Forelimb muscle (tissue), 1 donor: ENCODE data around the gene LGSN. TPM values are rescaled to one million over a fixed set of nuclear protein-coding genes. Genes with fewer than 3 reads are reported as not detected.
"Not testable (repeated sequence)": the region's sequence is repeated elsewhere in the genome, so short reads cannot be mapped to it uniquely, and the experiment has no call there.

Experiments used
- DNase-seq: peaks from one replicate; pipeline ENCODE4 v3.0.0-alpha.2; 2013; ENCODE audit warnings: low read depth
- polyA plus RNA-seq: library from polyadenylated mRNA; unstranded; fragments of 120-200 nt; gene quantifications from one replicate; pipeline ENCODE4 v1.2.1, GENCODE V29; 2013; ENCODE audit not compliant: insufficient read length

The LGSN gene, protein sequence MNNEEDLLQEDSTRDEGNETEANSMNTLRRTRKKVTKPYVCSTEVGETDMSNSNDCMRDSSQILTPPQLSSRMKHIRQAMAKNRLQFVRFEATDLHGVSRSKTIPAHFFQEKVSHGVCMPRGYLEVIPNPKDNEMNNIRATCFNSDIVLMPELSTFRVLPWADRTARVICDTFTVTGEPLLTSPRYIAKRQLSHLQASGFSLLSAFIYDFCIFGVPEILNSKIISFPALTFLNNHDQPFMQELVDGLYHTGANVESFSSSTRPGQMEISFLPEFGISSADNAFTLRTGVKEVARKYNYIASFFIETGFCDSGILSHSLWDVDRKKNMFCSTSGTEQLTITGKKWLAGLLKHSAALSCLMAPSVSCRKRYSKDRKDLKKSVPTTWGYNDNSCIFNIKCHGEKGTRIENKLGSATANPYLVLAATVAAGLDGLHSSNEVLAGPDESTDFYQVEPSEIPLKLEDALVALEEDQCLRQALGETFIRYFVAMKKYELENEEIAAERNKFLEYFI
- polyA plus RNA-seq = not detected

GRCh38 chr6:63319939-63320338, at the start of gene LGSN:
LGSN (minus strand) TSS chr6:63319983; CDS start chr6:63319943, 40 bp downstream.
- no peak for DNase-seq

- no peak for DNase-seq
These were observed 48.6 kb upstream of the LGSN start for GRCh38 chr6:63368347-63368746.

- not testable (repeated sequence) for DNase-seq
These were observed 42.8 kb upstream of the LGSN start for GRCh38 chr6:63362500-63363120.

GRCh38 chr6:63357384-63357783, 37.6 kb upstream of the LGSN start:
- DNase-seq = not testable (repeated sequence)

GRCh38 chr6:63355632-63356031, 35.8 kb upstream of the LGSN start:
- DNase-seq = no peak

- DNase-seq = no peak
These were observed 33.5 kb upstream of the LGSN start for GRCh38 chr6:63353286-63353630.

DNA sequence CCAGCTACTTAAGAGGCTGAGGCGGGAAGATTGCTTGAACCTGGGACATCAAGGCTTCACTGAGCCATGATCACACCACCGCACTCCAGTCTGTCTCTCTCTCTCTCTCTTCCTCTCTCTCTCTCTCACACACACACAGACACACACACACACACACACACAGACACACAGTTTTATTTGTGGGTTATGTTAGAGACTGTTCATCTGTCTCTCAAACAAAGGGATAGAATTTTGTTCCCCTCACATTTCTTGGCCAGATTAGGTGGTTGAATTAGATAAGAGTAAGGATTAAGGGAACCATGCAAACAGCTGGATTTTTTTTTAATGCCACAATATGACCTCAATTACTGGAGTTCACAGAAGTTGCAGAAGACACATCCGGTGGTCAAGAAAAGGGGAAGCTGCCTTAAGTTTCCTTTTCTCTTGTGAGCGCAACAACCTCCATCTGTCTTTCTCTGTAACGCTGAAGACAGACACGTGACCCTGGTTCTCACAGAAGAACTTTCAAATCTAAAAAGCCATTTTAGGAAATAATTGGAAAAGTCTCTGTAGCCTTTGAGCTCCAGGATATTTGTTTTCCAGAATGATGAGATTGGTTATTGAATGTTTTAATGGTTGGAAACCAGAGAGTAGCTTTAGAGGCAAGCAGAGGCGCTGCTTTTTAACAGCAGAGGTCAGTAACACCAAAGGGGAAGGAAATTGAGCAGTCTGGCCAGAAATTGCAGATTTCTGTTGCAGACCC, 32.9 kb upstream of the LGSN start:
- peak; percentile 45 for DNase-seq

DNA sequence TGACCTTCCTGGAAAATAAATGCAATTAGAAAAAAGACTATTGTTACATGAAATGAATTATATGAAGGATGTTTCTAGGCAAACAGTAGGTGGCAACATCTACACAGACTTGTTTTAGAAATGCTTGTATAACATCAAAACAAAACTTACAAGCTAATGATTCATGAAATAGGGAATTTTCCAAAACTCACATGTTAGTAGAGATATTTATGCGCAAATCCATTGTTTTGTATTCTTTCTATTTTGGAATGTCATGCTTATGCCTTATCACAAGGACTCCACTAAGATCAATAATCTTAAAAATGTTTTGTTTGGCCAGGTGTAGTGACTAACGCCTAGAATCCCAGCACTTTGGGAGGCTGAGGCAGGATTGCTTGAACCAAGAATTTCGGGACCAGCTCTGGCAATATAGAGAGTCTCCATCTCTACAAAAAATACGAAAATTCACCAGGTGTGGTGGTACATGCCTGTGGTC, 32.3 kb upstream of the LGSN start:
- peak; percentile 29 for DNase-seq

GRCh38 chr6:63349401-63349800, 29.6 kb upstream of the LGSN start:
- no peak for DNase-seq

- DNase-seq = no peak
These were observed 29.1 kb upstream of the LGSN start for GRCh38 chr6:63348836-63349235.

- no peak for DNase-seq
These were observed 27.8 kb upstream of the LGSN start for GRCh38 chr6:63347599-63347998.

- no peak for DNase-seq
These were observed 26.5 kb upstream of the LGSN start for GRCh38 chr6:63346217-63346835.

- DNase-seq = no peak
These were observed 20.6 kb upstream of the LGSN start for GRCh38 chr6:63340351-63340750.

DNA sequence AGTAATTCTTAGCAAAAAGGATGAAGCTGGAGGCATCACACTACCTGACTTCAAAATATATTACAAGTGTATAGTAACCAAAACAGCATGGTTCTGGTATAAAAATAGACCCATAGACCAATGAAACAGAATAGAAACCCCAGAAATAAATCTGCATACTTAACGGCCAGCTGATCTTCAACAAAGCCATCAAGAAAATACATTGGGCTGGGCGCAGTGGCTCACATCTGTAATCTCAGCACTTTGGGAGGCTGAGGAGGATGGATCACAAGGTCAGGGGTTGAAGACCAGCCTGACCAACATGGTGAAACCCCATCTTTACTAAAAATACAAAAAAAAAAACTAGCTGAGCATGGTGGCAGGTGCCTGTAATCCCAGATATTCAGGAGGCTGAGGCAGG, 14.9 kb upstream of the LGSN start:
- not testable (repeated sequence) for DNase-seq

- no peak for DNase-seq
These were observed 13.7 kb upstream of the LGSN start for GRCh38 chr6:63333440-63333839.

GRCh38 chr6:63326630-63327029, 6.8 kb upstream of the LGSN start:
- DNase-seq = not testable (repeated sequence)

- DNase-seq = no peak
These were observed 3.2 kb upstream of the LGSN start for GRCh38 chr6:63322981-63323380.

DNA sequence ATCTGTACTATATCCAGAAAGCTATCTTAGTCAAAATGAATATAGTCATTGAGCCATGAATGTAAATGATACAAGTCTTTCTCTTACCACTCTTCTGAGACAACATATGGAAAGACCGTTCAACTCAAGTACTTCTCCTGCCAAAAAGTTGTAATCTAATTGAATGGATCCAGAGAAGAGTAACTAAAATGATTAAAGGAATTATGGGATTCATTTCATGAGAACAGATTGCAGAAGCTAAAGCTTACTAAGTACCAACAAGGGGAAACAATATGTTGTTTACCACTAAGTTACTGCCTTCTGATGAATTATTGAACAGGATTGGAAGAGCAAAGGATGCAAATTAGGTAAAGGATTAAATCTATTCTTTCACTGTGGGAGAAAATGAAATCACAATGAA, 2.0 kb upstream of the LGSN start:
- no peak for DNase-seq

DNA sequence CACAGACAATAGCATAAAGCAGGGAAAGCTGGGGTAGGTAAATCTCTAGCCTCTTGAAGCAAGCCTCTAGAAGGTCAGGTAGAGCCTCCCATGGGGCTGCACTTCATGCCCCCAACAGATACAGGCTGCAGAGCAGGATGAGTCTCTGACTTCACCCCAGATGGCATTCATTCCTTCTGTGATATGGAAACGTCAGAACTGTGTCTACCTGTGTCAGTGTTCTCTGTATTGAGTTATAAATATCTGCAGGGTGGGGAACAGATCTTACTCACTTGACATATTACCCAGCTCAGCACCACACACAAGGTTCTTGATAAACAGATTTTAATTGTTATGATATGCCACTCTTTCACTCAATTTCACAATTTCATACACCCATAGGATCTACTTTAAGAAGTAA, 2.1 kb downstream of the LGSN start:
- DNase-seq = no peak

DNA sequence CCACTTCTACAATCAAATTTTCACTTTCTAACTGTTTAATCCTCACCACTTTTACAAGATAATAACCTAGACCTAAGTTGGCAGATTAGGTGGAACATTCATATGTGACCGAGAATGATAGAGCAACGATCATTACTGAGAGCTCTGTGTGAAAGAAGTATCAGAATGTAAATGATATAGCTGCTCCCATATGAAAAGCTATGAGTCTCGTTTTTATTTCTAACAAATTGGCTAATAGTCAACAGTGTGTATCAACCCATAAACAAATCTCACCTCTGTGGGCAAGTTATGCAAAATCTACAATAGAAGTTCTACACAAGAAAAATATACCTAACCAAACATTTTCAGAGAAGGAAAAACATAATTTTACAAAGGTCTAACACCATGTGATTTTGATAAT, 3.7 kb downstream of the LGSN start:
- no peak for DNase-seq

DNA sequence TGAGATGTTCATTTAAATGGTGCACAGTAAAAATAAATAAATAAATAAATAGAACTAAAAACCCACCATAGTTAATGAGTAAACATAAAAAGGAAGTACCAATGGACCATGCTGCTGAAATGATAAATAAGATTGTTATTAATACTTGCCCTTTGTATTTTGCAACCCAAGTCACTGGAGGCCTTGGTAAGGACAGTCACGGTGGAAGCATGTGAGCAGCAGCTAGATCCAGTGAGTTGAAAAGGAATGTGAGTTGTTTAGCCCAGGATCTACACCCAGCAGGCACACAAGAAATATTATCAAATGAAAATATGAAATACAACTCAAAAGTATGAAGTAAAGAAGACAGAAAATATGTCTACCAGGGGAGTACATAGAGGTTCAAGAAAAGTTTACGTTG, 6.7 kb downstream of the LGSN start:
- DNase-seq = no peak
